Measurements from ENCODE around the gene CACNA1B.

The CACNA1B gene

GRCh38 chr9:138044485-138045383, 167.2 kb downstream of the CACNA1B start:
- no peak for DNase-seq

- no peak for DNase-seq
Observed at GRCh38 chr9:138045541-138046490, 168.2 kb downstream of the CACNA1B start.

- no peak for DNase-seq
Observed at GRCh38 chr9:138046641-138047301, 169.2 kb downstream of the CACNA1B start.

GRCh38 chr9:138047469-138048040, 170.0 kb downstream of the CACNA1B start:
- no peak for DNase-seq

GRCh38 chr9:138048184-138048583, 170.6 kb downstream of the CACNA1B start:
- DNase-seq: no peak

- no peak for DNase-seq
Observed at GRCh38 chr9:138049085-138049778, 171.7 kb downstream of the CACNA1B start.

GRCh38 chr9:138049779-138050471, 172.3 kb downstream of the CACNA1B start:
- DNase-seq: no peak

- no peak for DNase-seq
Observed at GRCh38 chr9:138050472-138051330, 173.1 kb downstream of the CACNA1B start.

GRCh38 chr9:138051586-138052321, 174.2 kb downstream of the CACNA1B start:
- DNase-seq: no peak

GRCh38 chr9:138052322-138052615, 174.7 kb downstream of the CACNA1B start:
- no peak for DNase-seq

GRCh38 chr9:138052635-138053320, 175.2 kb downstream of the CACNA1B start:
- DNase-seq: no peak

- no peak for DNase-seq
Observed at GRCh38 chr9:138053321-138053868, 175.8 kb downstream of the CACNA1B start.

GRCh38 chr9:138053996-138054752, 176.6 kb downstream of the CACNA1B start:
- DNase-seq: no peak

GRCh38 chr9:138057726-138058125, 180.1 kb downstream of the CACNA1B start:
- no peak for DNase-seq

GRCh38 chr9:138058181-138058580, 180.6 kb downstream of the CACNA1B start:
- no peak for DNase-seq

- no peak for DNase-seq
Observed at GRCh38 chr9:138059196-138059595, 181.6 kb downstream of the CACNA1B start.

GRCh38 chr9:138060365-138060764, 182.8 kb downstream of the CACNA1B start:
- DNase-seq: no peak

- no peak for DNase-seq
Observed at GRCh38 chr9:138060881-138061280, 183.3 kb downstream of the CACNA1B start.
